SK-N-SH (cell line): ENCODE measurements around the gene ZYG11A. TPM values are rescaled to one million over a fixed set of nuclear protein-coding genes. Genes with fewer than 3 reads are reported as not detected.

Experiments
- CTCF ChIA-PET: fragments of 300-600, 350-600 bp; formaldehyde crosslinking; extraction: SDS; loops from one replicate; lab custom pipeline; 2021; lab: Yijun Ruan, JAX
- POLR2A ChIA-PET: fragments of 350-600 bp; sonication (Branson Sonifier 250); formaldehyde crosslinking; extraction: SDS; loops from one replicate; lab custom pipeline; 2020; ENCODE audit warnings: antibody characterized with exemption, inconsistent platforms; lab: Yijun Ruan, JAX
- DNase-seq: peaks from one replicate; pipeline ENCODE4 v3.0.0; 2012
- H2AFZ ChIP-seq: fragments of 200-600 bp; sonication (generic); 2 replicates; pipeline ENCODE4 v1.8.1; 2016; ENCODE audit warnings: antibody characterized with exemption, mild to moderate bottlenecking, low read depth
- H3F3A ChIP-seq: fragments of 200-600 bp; sonication (generic); replicated peaks from 2 replicates; pipeline ENCODE3; 2016; ENCODE audit warnings: antibody characterized with exemption, mild to moderate bottlenecking; ENCODE audit not compliant: insufficient read depth
- H3K27ac ChIP-seq, 2 experiments: fragments of 200-500 bp in 1 of 2; fragments of 200-600 bp in 1 of 2; sonication (Bioruptor generic) in 1 of 2; sonication (generic), shearing (Covaris generic) in 1 of 2; 2 replicates each; pipeline versions ENCODE4 v1.5.1 to v1.6.1; 2014 to 2016; ENCODE audit warnings: low read depth in 2 of 2, inconsistent platforms in 1 of 2, low read length in 1 of 2, mild to moderate bottlenecking in 1 of 2, mixed read lengths in 1 of 2
- H3K27me3 ChIP-seq: fragments of 200-600 bp; sonication (generic), shearing (Covaris generic); 2 replicates; pipeline ENCODE4 v1.6.1; 2016; ENCODE audit warnings: mixed run types; ENCODE audit not compliant: insufficient read depth
- H3K36me3 ChIP-seq, 2 experiments: fragments of 200-500 bp in 1 of 2; fragments of 200-600 bp in 1 of 2; sonication (Bioruptor generic) in 1 of 2; sonication (generic) in 1 of 2; replicated peaks in 1 of 2; 2 replicates each; pipeline versions ENCODE3 to v1.5.1; 2014 to 2016; ENCODE audit warnings: low read length in 1 of 2, mild to moderate bottlenecking in 1 of 2; ENCODE audit not compliant: insufficient read depth in 2 of 2, control insufficient read depth in 1 of 2
- H3K4me1 ChIP-seq, 2 experiments: fragments of 200-500 bp in 1 of 2; fragments of 200-600 bp in 1 of 2; sonication (Bioruptor generic) in 1 of 2; sonication (generic), shearing (Covaris generic) in 1 of 2; 2 replicates each; pipeline versions ENCODE4 v1.5.1 to v1.6.1; 2014 to 2016; ENCODE audit warnings: low read depth in 1 of 2, low read length in 1 of 2, mixed run types in 1 of 2; ENCODE audit not compliant: insufficient read depth in 2 of 2, control insufficient read depth in 1 of 2
- H3K4me2 ChIP-seq: fragments of 200-600 bp; sonication (generic), shearing (Covaris generic); 2 replicates; pipeline ENCODE4 v1.6.1; 2017; ENCODE audit warnings: mixed run types
- H3K4me3 ChIP-seq, 2 experiments: fragments of 200-500 bp in 1 of 2; fragments of 200-600 bp in 1 of 2; sonication (Bioruptor generic) in 1 of 2; sonication (generic), shearing (Covaris generic) in 1 of 2; 2 replicates each; pipeline versions ENCODE4 v1.5.1 to v1.8.1; 2014 to 2016; ENCODE audit warnings: low read depth in 2 of 2, inconsistent platforms in 1 of 2, low read length in 1 of 2, mild to moderate bottlenecking in 1 of 2, mixed read lengths in 1 of 2, moderate library complexity in 1 of 2
- H3K79me2 ChIP-seq: fragments of 200-600 bp; sonication (generic); 2 replicates; pipeline ENCODE4 v1.8.1; 2017; ENCODE audit warnings: mild to moderate bottlenecking; ENCODE audit not compliant: insufficient read depth
- H3K9ac ChIP-seq: fragments of 200-600 bp; sonication (generic); 2 replicates; pipeline ENCODE4 v1.6.1; 2017; ENCODE audit warnings: mixed run types
- H3K9me2 ChIP-seq: fragments of 200-600 bp; sonication (generic); 2 replicates; pipeline ENCODE4 v1.6.1; 2017; ENCODE audit warnings: mixed run types
- H3K9me3 ChIP-seq: fragments of 200-600 bp; sonication (generic); 2 replicates; pipeline ENCODE4 v1.6.1; 2017; ENCODE audit warnings: mixed run types, mild to moderate bottlenecking, moderate library complexity
- H4K20me1 ChIP-seq: fragments of 200-600 bp; sonication (generic); 2 replicates; pipeline ENCODE4 v1.6.1; 2017; ENCODE audit warnings: mild to moderate bottlenecking, mixed run types; ENCODE audit not compliant: insufficient read depth
- CHD2 ChIP-seq: fragments of 150-350 bp; IDR thresholded peaks from 2 replicates; pipeline ENCODE4 v1.6.1; 2018; ENCODE audit warnings: low read length; ENCODE audit not compliant: partially characterized antibody
- CTCF ChIP-seq: fragments of 200-600 bp; sonication (generic); IDR thresholded peaks from 2 replicates; pipeline ENCODE4 v1.6.1; 2017; ENCODE audit warnings: antibody characterized with exemption, mild to moderate bottlenecking, moderate library complexity
- ELF1 ChIP-seq: IDR thresholded peaks from 2 replicates; pipeline ENCODE4 v1.4.0; 2012
- EZH2phosphoT487 ChIP-seq: fragments of 200-600 bp; sonication (generic); IDR thresholded peaks from 2 replicates; pipeline ENCODE4 v1.6.1; 2017; ENCODE audit warnings: low read depth, mixed run types, mild to moderate bottlenecking, antibody characterized with exemption, moderate library complexity, borderline replicate concordance
- FOSL2 ChIP-seq: IDR thresholded peaks from 2 replicates; pipeline ENCODE4 v1.4.0; 2012; ENCODE audit warnings: low read depth, mild to moderate bottlenecking, moderate library complexity, borderline replicate concordance
- FOXM1 ChIP-seq: IDR thresholded peaks from 2 replicates; pipeline ENCODE4 v1.4.0; 2012; ENCODE audit warnings: low read depth, mild to moderate bottlenecking
- MAX ChIP-seq: IDR thresholded peaks from 2 replicates; pipeline ENCODE4 v1.4.0; 2012; ENCODE audit warnings: low read depth
- MEF2A ChIP-seq: IDR thresholded peaks from 2 replicates; pipeline ENCODE4 v1.4.0; 2012; ENCODE audit warnings: low read depth, borderline replicate concordance
- NRF1 ChIP-seq: IDR thresholded peaks from 2 replicates; pipeline ENCODE4 v1.6.1; 2012; ENCODE audit warnings: low read depth, mild to moderate bottlenecking, low read length
- POLR2AphosphoS5 ChIP-seq: IDR thresholded peaks from 2 replicates; pipeline ENCODE4 v1.6.1; 2012; ENCODE audit warnings: low read depth, low read length
- RAD21 ChIP-seq: IDR thresholded peaks from 2 replicates; pipeline ENCODE4 v1.6.1; 2012; ENCODE audit warnings: mild to moderate bottlenecking, low read length
- TAF1 ChIP-seq: IDR thresholded peaks from 2 replicates; pipeline ENCODE4 v1.6.1; 2012; ENCODE audit warnings: low read depth, mild to moderate bottlenecking, low read length, moderate library complexity, borderline replicate concordance
- TCF12 ChIP-seq: IDR thresholded peaks from 2 replicates; pipeline ENCODE4 v1.4.0; 2012
- TEAD4 ChIP-seq: IDR thresholded peaks from 2 replicates; pipeline ENCODE4 v1.4.0; 2012; ENCODE audit warnings: mild to moderate bottlenecking, borderline replicate concordance; ENCODE audit not compliant: insufficient read depth
- YY1 ChIP-seq: IDR thresholded peaks from 2 replicates; pipeline ENCODE4 v1.4.0; 2012; ENCODE audit warnings: low read depth, mild to moderate bottlenecking
- WGBS: methylation state at CpG from one replicate; pipeline ENCODE4 v1.1.6; 2017; ENCODE audit warnings: low lambda C conversion rate; 5-methylcytosine and 5-hydroxymethylcytosine counted together
- polyA plus RNA-seq, 3 experiments: library from polyadenylated mRNA; depleted of rRNA; stranded (reverse); fragments of >200 nt; gene quantifications; 2 replicates each; pipeline ENCODE4 v1.2.3, GENCODE V29; 2012
- TF ChIP-seq, protein P1 (sequence below): IDR thresholded peaks from 2 replicates; pipeline ENCODE4 v1.6.1; 2012; ENCODE audit warnings: mild to moderate bottlenecking, low read depth, low read length, moderate library complexity
- TF ChIP-seq, protein P2 (sequence below): IDR thresholded peaks from 2 replicates; pipeline ENCODE4; 2012
- TF ChIP-seq, protein P3 (sequence below): IDR thresholded peaks from 2 replicates; pipeline ENCODE4 v1.4.0; 2012; ENCODE audit warnings: low read depth, borderline replicate concordance

The ZYG11A gene
- polyA plus RNA-seq, 1 of the 3 experiments (the other 2 are of a cell fraction), result 0.41 TPM

GRCh38 chr1:52907812-52908153 is 65.2 kb downstream of the ZYG11A start:
- TF ChIP-seq, protein P1, sequence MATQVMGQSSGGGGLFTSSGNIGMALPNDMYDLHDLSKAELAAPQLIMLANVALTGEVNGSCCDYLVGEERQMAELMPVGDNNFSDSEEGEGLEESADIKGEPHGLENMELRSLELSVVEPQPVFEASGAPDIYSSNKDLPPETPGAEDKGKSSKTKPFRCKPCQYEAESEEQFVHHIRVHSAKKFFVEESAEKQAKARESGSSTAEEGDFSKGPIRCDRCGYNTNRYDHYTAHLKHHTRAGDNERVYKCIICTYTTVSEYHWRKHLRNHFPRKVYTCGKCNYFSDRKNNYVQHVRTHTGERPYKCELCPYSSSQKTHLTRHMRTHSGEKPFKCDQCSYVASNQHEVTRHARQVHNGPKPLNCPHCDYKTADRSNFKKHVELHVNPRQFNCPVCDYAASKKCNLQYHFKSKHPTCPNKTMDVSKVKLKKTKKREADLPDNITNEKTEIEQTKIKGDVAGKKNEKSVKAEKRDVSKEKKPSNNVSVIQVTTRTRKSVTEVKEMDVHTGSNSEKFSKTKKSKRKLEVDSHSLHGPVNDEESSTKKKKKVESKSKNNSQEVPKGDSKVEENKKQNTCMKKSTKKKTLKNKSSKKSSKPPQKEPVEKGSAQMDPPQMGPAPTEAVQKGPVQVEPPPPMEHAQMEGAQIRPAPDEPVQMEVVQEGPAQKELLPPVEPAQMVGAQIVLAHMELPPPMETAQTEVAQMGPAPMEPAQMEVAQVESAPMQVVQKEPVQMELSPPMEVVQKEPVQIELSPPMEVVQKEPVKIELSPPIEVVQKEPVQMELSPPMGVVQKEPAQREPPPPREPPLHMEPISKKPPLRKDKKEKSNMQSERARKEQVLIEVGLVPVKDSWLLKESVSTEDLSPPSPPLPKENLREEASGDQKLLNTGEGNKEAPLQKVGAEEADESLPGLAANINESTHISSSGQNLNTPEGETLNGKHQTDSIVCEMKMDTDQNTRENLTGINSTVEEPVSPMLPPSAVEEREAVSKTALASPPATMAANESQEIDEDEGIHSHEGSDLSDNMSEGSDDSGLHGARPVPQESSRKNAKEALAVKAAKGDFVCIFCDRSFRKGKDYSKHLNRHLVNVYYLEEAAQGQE, result no peak
- TF ChIP-seq RAD21 (no peak), CHD2 (no peak), FOXM1 (no peak), POLR2AphosphoS5 (no peak), EZH2phosphoT487 (no peak), MEF2A (no peak), FOSL2 (no peak), TEAD4 (no peak), ELF1 (no peak), NRF1 (no peak), YY1 (no peak), TAF1 (no peak), CTCF (no peak), TCF12 (no peak), MAX (no peak)
- TF ChIP-seq, protein P2, sequence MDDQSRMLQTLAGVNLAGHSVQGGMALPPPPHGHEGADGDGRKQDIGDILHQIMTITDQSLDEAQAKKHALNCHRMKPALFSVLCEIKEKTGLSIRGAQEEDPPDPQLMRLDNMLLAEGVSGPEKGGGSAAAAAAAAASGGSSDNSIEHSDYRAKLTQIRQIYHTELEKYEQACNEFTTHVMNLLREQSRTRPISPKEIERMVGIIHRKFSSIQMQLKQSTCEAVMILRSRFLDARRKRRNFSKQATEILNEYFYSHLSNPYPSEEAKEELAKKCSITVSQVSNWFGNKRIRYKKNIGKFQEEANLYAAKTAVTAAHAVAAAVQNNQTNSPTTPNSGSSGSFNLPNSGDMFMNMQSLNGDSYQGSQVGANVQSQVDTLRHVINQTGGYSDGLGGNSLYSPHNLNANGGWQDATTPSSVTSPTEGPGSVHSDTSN, result no peak
- TF ChIP-seq, protein P3, sequence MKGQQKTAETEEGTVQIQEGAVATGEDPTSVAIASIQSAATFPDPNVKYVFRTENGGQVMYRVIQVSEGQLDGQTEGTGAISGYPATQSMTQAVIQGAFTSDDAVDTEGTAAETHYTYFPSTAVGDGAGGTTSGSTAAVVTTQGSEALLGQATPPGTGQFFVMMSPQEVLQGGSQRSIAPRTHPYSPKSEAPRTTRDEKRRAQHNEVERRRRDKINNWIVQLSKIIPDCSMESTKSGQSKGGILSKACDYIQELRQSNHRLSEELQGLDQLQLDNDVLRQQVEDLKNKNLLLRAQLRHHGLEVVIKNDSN, result no peak
- Histone ChIP-seq H3K9me3 (no peaks in the 10 kb centered on the region), H3K9ac (no peak overlapping the region), H3K4me1 (no peaks in the 10 kb centered on the region; a peak in 1 of 4 replicates), H3K9me2 (no peaks in the 10 kb centered on the region), H4K20me1 (no peaks in the 10 kb centered on the region), H2AFZ (no peak overlapping the region), H3K27ac (no peak overlapping the region), H3K36me3 (no peaks in the 10 kb centered on the region), H3K4me3 (no peak overlapping the region), H3K79me2 (no peaks in the 10 kb centered on the region), H3K27me3 (no peaks in the 10 kb centered on the region), H3F3A (no peaks in the 10 kb centered on the region), H3K4me2 (no peak overlapping the region)
- POLR2A ChIA-PET, result no interaction called here
- CTCF ChIA-PET, result interaction anchor here (0.8 kb wide), 1 partner anchor 273 kb away, joined by 3 read pairs; no protein-coding TSS in a partner anchor
- no peak for DNase-seq
- WGBS, result 92% methylated on average over 9 of the region's 10 CpGs
